Measurements from ENCODE around the gene GPC6.

GPC6 gene

GRCh38 chr13:93386116-93386515, 159.5 kb downstream of the GPC6 start:
- H3K4me3 ChIP-seq (replicated peaks; ENCODE audit: low read depth, low read length): no peak overlapping the region
- DNase-seq (ENCODE audit: extremely low read depth, low read depth): no peak
- no peak for TF ChIP-seq CTCF (IDR thresholded peaks at IDR 0.05; ENCODE audit: low read depth, low read length, missing control alignments)

GRCh38 chr13:93388701-93389100, 162.1 kb downstream of the GPC6 start:
- no peak overlapping the region for H3K4me3 ChIP-seq (replicated peaks; ENCODE audit: low read depth, low read length)
- peak; percentile 32 for DNase-seq (ENCODE audit: extremely low read depth, low read depth)
- no peak for TF ChIP-seq CTCF (IDR thresholded peaks at IDR 0.05; ENCODE audit: low read depth, low read length, missing control alignments)

- DNase-seq (ENCODE audit: extremely low read depth, low read depth): no peak
- no peak for TF ChIP-seq CTCF (IDR thresholded peaks at IDR 0.05; ENCODE audit: low read depth, low read length, missing control alignments)
- no peak overlapping the region for H3K4me3 ChIP-seq (replicated peaks; ENCODE audit: low read depth, low read length)
Observed at GRCh38 chr13:93397619-93398018, 171.0 kb downstream of the GPC6 start.

- no peak for DNase-seq (ENCODE audit: extremely low read depth, low read depth)
- no peak for TF ChIP-seq CTCF (IDR thresholded peaks at IDR 0.05; ENCODE audit: low read depth, low read length, missing control alignments)
- H3K4me3 ChIP-seq (replicated peaks; ENCODE audit: low read depth, low read length): no peak overlapping the region
Observed at GRCh38 chr13:93398167-93399035, 171.8 kb downstream of the GPC6 start.

GRCh38 chr13:93399212-93399611, 172.6 kb downstream of the GPC6 start:
- no peak overlapping the region for H3K4me3 ChIP-seq (replicated peaks; ENCODE audit: low read depth, low read length)
- no peak for DNase-seq (ENCODE audit: extremely low read depth, low read depth)
- TF ChIP-seq CTCF (IDR thresholded peaks at IDR 0.05; ENCODE audit: low read depth, low read length, missing control alignments): no peak

GRCh38 chr13:93406136-93406535, 179.5 kb downstream of the GPC6 start:
- TF ChIP-seq CTCF (IDR thresholded peaks at IDR 0.05; ENCODE audit: low read depth, low read length, missing control alignments): no peak
- H3K4me3 ChIP-seq (replicated peaks; ENCODE audit: low read depth, low read length): no peak overlapping the region
- DNase-seq (ENCODE audit: extremely low read depth, low read depth): no peak
